GM19023 (cell line): ENCODE results near the gene CHAF1B.
A peak's percentile ranks its signal among the peaks of the same experiment; 100 is the strongest.
"Not testable (repeated sequence)": the region's sequence is repeated elsewhere in the genome, so short reads cannot be mapped to it uniquely, and the experiment has no call there.

ENCODE experiments used
- ATAC-seq: cut with Tn5 transposase; IDR thresholded peaks from one replicate; pipeline ENCODE4 v1.9.1; 2021; ENCODE audit warnings: mild to moderate bottlenecking, moderate library complexity; ENCODE audit not compliant: unreplicated experiment

The CHAF1B gene

GRCh38 chr21:36385233-36386030 lies at the start of gene CHAF1B:
Gene CHAF1B, plus strand, starts transcription at chr21:36385392. Its CDS starts 745 bp downstream, at chr21:36386137.
- ATAC-seq, result peak; percentile 93

GRCh38 chr21:36337099-36337509 lies 48.1 kb upstream of the CHAF1B start:
- ATAC-seq, result no peak

GRCh38 chr21:36338975-36339374 lies 46.2 kb upstream of the CHAF1B start:
- ATAC-seq, result no peak

GRCh38 chr21:36342581-36342980 lies 42.6 kb upstream of the CHAF1B start:
- ATAC-seq, result not testable (repeated sequence)

GRCh38 chr21:36344931-36345330 lies 40.3 kb upstream of the CHAF1B start:
- ATAC-seq, result no peak

- no peak for ATAC-seq
Measured at GRCh38 chr21:36347278-36347961, 37.8 kb upstream of the CHAF1B start.

- no peak for ATAC-seq
Measured at GRCh38 chr21:36347962-36348328, 37.2 kb upstream of the CHAF1B start.

- no peak for ATAC-seq
Measured at GRCh38 chr21:36349315-36349714, 35.9 kb upstream of the CHAF1B start.

GRCh38 chr21:36350282-36350910 lies 34.8 kb upstream of the CHAF1B start:
- ATAC-seq, result no peak

GRCh38 chr21:36354918-36355680 lies 30.1 kb upstream of the CHAF1B start:
- no peak for ATAC-seq

- ATAC-seq, result no peak
Measured at GRCh38 chr21:36355868-36356267, 29.3 kb upstream of the CHAF1B start.

- ATAC-seq, result no peak
Measured at GRCh38 chr21:36359185-36359584, 26.0 kb upstream of the CHAF1B start.

- ATAC-seq, result no peak
Measured at GRCh38 chr21:36369064-36369685, 16.0 kb upstream of the CHAF1B start.

- ATAC-seq, result no peak
Measured at GRCh38 chr21:36375994-36376393, 9.2 kb upstream of the CHAF1B start.

GRCh38 chr21:36377391-36377842 lies 7.8 kb upstream of the CHAF1B start:
- no peak for ATAC-seq

- ATAC-seq, result no peak
Measured at GRCh38 chr21:36379251-36379650, 5.9 kb upstream of the CHAF1B start.

GRCh38 chr21:36381841-36382589 lies 3.2 kb upstream of the CHAF1B start:
- no peak for ATAC-seq

- ATAC-seq, result not testable (repeated sequence)
Measured at GRCh38 chr21:36382722-36383121, 2.5 kb upstream of the CHAF1B start.

GRCh38 chr21:36384885-36385232 lies 333 bp upstream of the CHAF1B start:
- ATAC-seq, result no peak
